Measurements from ENCODE around the gene AMHR2. TPM values are rescaled to one million over a fixed set of nuclear protein-coding genes. Genes with fewer than 3 reads are reported as not detected.

Gene AMHR2
- total and polyA plus RNA-seq, 2 donors (not counting 1 experiment from before 2014, with no cell fraction given), result not detected

DNA sequence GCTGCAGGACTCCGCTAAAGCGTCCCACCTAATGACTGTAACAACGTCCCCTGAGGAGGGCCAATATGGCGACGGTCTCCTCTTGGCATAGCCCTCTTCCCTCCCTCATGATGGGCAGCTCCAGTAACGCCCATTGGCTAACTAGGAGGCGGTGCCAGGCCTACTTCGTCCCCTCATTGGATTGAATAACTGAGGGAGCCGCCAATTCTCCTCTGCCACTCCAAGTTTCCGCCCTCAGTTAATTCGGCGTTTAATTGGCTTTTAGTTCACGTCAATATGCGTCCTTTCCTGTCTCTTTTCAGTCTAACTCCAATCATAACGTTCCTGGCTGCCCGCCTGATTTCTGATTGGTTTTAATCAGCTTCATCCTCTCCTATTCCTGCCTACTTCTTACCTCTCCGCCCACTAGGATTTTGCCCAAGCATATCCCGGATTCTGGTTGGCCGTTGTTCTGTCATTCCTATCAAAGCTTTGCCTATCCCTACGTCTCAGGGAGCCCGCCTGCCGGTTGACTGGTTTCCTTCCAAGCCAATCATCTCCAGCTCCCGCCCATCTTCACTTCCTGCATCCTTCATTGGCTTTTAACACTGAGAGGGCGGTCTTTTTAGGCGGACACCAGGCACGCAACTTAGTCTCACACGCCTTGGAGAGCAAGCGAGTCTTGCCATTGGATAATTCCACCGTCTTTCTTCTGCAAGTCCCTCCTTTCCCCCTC lies 44.1 kb upstream of the AMHR2 start:
- no peak overlapping the region for H3K4me3 Mint-ChIP-seq
- peak overlapping the region; percentile 60 to 93 (median 64) for H3K4me3 ChIP-seq (ENCODE audit: control extremely low read depth in 1 of 5, extremely low read depth in 1 of 5, insufficient read depth in 1 of 5, low read depth in 2 of 5, low read length in 4 of 5)
- peak; percentile 99 for DNase-seq
- peak overlapping the region; percentile 76 to 89 for H3K27ac ChIP-seq (ENCODE audit: low read length in 2 of 2)
- CTCF ChIA-PET, result interaction anchor here (0.7 to 7.9 kb wide), 9 partner anchors 13 to 129 kb away, joined by 3 to 132 read pairs (median 6); partner anchors contain the start of genes AAAS and TARBP2
- peak overlapping the region; percentile 79 for H3K4me2 ChIP-seq (replicated peaks; ENCODE audit: low read depth, low read length, poor library complexity, severe bottlenecking)
- H3K36me3 ChIP-seq (replicated peaks in 1 of 2; ENCODE audit: control extremely low read depth in 1 of 2, control insufficient read depth in 1 of 2, extremely low read depth in 1 of 2, insufficient read depth in 2 of 2, low read length in 1 of 2), result peaks cover 15 to 26% of the 10 kb centered on the region in 2 experiments
- H3K79me2 ChIP-seq (ENCODE audit: control insufficient read depth, insufficient read depth, low read length), result peaks cover 39% of the 10 kb centered on the region
- TF ChIP-seq, protein P1, sequence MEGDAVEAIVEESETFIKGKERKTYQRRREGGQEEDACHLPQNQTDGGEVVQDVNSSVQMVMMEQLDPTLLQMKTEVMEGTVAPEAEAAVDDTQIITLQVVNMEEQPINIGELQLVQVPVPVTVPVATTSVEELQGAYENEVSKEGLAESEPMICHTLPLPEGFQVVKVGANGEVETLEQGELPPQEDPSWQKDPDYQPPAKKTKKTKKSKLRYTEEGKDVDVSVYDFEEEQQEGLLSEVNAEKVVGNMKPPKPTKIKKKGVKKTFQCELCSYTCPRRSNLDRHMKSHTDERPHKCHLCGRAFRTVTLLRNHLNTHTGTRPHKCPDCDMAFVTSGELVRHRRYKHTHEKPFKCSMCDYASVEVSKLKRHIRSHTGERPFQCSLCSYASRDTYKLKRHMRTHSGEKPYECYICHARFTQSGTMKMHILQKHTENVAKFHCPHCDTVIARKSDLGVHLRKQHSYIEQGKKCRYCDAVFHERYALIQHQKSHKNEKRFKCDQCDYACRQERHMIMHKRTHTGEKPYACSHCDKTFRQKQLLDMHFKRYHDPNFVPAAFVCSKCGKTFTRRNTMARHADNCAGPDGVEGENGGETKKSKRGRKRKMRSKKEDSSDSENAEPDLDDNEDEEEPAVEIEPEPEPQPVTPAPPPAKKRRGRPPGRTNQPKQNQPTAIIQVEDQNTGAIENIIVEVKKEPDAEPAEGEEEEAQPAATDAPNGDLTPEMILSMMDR (IDR thresholded peaks at IDR 0.05), result no peak
- TF ChIP-seq EZH2 (IDR thresholded peaks at IDR 0.05; ENCODE audit: borderline replicate concordance, insufficient read depth, low read depth, low read length, poor library complexity, severe bottlenecking), result no peak
- no peaks in the 10 kb centered on the region for H3K9me3 Mint-ChIP-seq (ENCODE audit: insufficient read depth)
- H3K27me3 Mint-ChIP-seq, result no peaks in the 10 kb centered on the region
- no peaks in the 10 kb centered on the region for H3K27me3 ChIP-seq (replicated peaks in 1 of 4; ENCODE audit: control extremely low read depth in 1 of 4, control insufficient read depth in 3 of 4, insufficient read depth in 4 of 4, low read length in 3 of 4)
- H3K27ac Mint-ChIP-seq, result no peak overlapping the region
- POLR2A ChIA-PET, result interaction anchor here (0.6 to 2.2 kb wide), 21 partner anchors 10 to 901 kb away, joined by 3 to 15 read pairs (median 5); partner anchors contain the start of genes AAAS, ATF7, HNRNPA1 and PFDN5
- peaks cover 39 to 46% of the 10 kb centered on the region in 2 donors for H3K4me1 ChIP-seq (ENCODE audit: control insufficient read depth in 2 of 2, insufficient read depth in 2 of 2, low read length in 2 of 2)
- H3K9me3 ChIP-seq (ENCODE audit: control extremely low read depth in 1 of 3, control insufficient read depth in 2 of 3, insufficient read depth in 1 of 3, low read length in 2 of 3), result no peaks in the 10 kb centered on the region
- intact Hi-C loops (cut with micrococcal nuclease), result loop anchor here (1.0 to 2.0 kb wide), 9 partner anchors 27 to 247 kb away; partner anchors contain the start of genes ATF7 and PRR13
- peak overlapping the region; percentile 78 for H3K9ac ChIP-seq (ENCODE audit: low read length)
- peaks cover 33% of the 10 kb centered on the region for H3K4me1 Mint-ChIP-seq
- H4K20me1 ChIP-seq (ENCODE audit: control insufficient read depth, insufficient read depth, low read length, poor library complexity, severe bottlenecking), result peaks cover 37% of the 10 kb centered on the region
- ATAC-seq (ENCODE audit: low read depth), result peak; percentile 70
- peak overlapping the region; percentile 91 for H2AFZ ChIP-seq (ENCODE audit: insufficient read depth, low read depth, low read length, poor library complexity, severe bottlenecking)
- 1% methylated on average over 28 of the region's 29 CpGs for WGBS (ENCODE audit: insufficient coverage)
